ENCODE data around the gene TCEA3. TPM values are rescaled to one million over a fixed set of nuclear protein-coding genes. Genes with fewer than 3 reads are reported as not detected.

TCEA3 gene
- total RNA-seq, 2 donors from 2014 or later: 128 to 133 TPM

GRCh38 chr1:23461050-23461449, 36.5 kb upstream of the TCEA3 start:
- TF ChIP-seq CTCF (IDR thresholded peaks at IDR 0.05): no peak

GRCh38 chr1:23460519-23460918, 36.0 kb upstream of the TCEA3 start:
- intact Hi-C loops (cut with DNase I): no loop called here
- Histone ChIP-seq H3K27me3 (no peaks in the 10 kb centered on the region), H3K27ac (no peak overlapping the region), H3K4me3 (no peak overlapping the region), H3K36me3 (no peaks in the 10 kb centered on the region), H3K4me1 (no peaks in the 10 kb centered on the region), H3K9me3 (no peaks in the 10 kb centered on the region), H3K9ac (ENCODE audit: low read depth in 2 of 2, low read length in 2 of 2) (no peak overlapping the region)
- no peak for TF ChIP-seq CTCF (IDR thresholded peaks at IDR 0.05)
- DNase-seq: no peak

More at GRCh38 chr1:23461050-23461449, 36.5 kb upstream of the TCEA3 start:
- intact Hi-C loops (cut with DNase I): no loop called here
- DNase-seq: no peak
- Histone ChIP-seq H3K4me3 (no peak overlapping the region), H3K9ac (ENCODE audit: low read depth in 2 of 2, low read length in 2 of 2) (no peak overlapping the region), H3K4me1 (no peaks in the 10 kb centered on the region), H3K27ac (no peak overlapping the region), H3K9me3 (no peaks in the 10 kb centered on the region), H3K27me3 (no peaks in the 10 kb centered on the region), H3K36me3 (no peaks in the 10 kb centered on the region)

- H3K4me3 ChIP-seq: no peak overlapping the region
- H3K9me3 ChIP-seq: no peaks in the 10 kb centered on the region
- peak; percentile 66 for DNase-seq
- H3K36me3 ChIP-seq: no peaks in the 10 kb centered on the region
- no peaks in the 10 kb centered on the region for H3K4me1 ChIP-seq
- H3K27ac ChIP-seq: no peak overlapping the region
- no peak overlapping the region for H3K9ac ChIP-seq (ENCODE audit: low read depth in 2 of 2, low read length in 2 of 2)
- TF ChIP-seq CTCF (IDR thresholded peaks at IDR 0.05): no peak
- H3K27me3 ChIP-seq: no peaks in the 10 kb centered on the region
- intact Hi-C loops (cut with DNase I): no loop called here
These were observed 34.8 kb upstream of the TCEA3 start for GRCh38 chr1:23459338-23459757.

- no peak for DNase-seq
- no peak for TF ChIP-seq CTCF (IDR thresholded peaks at IDR 0.05)
- Histone ChIP-seq H3K27me3 (no peaks in the 10 kb centered on the region), H3K4me1 (peaks cover 5% of the 10 kb centered on the region), H3K27ac (no peak overlapping the region), H3K9me3 (no peaks in the 10 kb centered on the region), H3K4me3 (no peak overlapping the region), H3K9ac (ENCODE audit: low read depth in 2 of 2, low read length in 2 of 2) (no peak overlapping the region), H3K36me3 (no peaks in the 10 kb centered on the region)
- intact Hi-C loops (cut with DNase I): no loop called here
These were observed 31.7 kb upstream of the TCEA3 start for GRCh38 chr1:23456226-23456625.

- Histone ChIP-seq H3K4me1 (peaks cover 5% of the 10 kb centered on the region), H3K36me3 (no peaks in the 10 kb centered on the region), H3K4me3 (no peak overlapping the region), H3K9ac (ENCODE audit: low read depth in 2 of 2, low read length in 2 of 2) (peak overlapping the region in 1 of 2 donors; percentile 3), H3K27ac (no peak overlapping the region), H3K9me3 (no peaks in the 10 kb centered on the region), H3K27me3 (no peaks in the 10 kb centered on the region)
- DNase-seq: no peak
- no peak for TF ChIP-seq CTCF (IDR thresholded peaks at IDR 0.05)
- intact Hi-C loops (cut with DNase I): no loop called here
These were observed 29.0 kb upstream of the TCEA3 start for GRCh38 chr1:23453455-23454000.

Data from colonic mucosa (tissue), 4 donors.